Activated CD4-positive, CD25-positive, alpha-beta regulatory T cell (primary cell): ENCODE measurements around the gene EIF2D.

ENCODE experiments used
- DNase-seq, 4 experiments: peaks; one replicate each; lab custom pipeline; 2025; lab: John Stamatoyannopoulos, UW

The EIF2D gene

DNA sequence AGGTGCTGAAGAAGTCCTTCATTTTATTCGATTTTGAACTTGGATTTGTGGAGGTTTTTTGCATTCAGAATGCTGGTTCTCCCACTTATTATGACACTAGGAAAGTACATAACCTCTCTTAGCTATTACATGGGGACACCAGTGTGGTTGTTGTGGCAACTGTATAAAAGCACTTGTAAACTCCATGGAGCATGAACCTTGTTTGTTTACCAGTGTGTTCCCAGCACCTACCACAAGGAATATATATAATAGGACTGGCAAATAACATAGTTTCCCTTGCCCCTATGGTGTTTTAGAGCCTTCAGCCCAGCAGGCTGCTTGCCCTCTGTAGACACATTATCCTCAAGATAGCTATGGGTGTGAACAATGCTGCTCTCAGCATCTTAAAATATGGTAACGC, 61.8 kb downstream of the EIF2D start:
- no peak for DNase-seq

DNA sequence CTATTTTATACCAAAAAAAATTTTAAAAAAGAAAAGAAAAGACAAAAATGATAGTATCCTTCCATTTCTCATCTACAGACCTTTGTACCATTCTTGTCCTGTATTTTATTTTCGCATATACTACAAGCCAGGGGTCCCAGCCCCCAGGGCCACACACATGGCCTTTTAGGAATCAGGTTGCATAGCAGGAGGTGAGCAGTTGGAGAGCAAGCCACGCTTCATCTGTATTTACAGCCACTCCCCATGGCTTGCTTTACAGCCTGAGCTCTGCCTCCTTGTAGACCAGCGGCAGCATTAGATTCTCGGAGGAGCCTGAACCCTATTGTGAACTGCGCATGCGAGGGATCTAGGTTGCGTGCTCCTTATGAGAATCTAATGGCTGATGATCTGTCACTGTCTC, 65.2 kb downstream of the EIF2D start:
- no peak for DNase-seq

DNA sequence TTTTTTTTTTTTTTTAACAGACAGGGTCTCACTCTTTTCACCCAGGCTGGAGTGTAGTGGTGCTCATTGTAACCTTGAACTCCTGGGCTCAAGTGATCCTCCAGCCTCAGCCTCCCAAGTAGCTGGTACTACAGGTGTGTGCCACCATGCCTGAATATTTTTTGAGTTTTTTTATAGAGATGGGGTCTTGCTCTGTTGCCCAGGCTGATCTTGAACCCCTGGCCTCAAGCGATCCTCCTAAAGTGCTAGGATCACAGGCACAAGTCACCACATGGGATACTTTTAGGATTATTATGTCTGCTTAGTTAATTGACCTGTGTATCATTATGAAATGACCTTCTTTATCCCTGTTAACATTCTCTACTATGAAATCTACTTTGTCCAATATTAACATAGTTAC, 66.9 kb downstream of the EIF2D start:
- no peak for DNase-seq

DNA sequence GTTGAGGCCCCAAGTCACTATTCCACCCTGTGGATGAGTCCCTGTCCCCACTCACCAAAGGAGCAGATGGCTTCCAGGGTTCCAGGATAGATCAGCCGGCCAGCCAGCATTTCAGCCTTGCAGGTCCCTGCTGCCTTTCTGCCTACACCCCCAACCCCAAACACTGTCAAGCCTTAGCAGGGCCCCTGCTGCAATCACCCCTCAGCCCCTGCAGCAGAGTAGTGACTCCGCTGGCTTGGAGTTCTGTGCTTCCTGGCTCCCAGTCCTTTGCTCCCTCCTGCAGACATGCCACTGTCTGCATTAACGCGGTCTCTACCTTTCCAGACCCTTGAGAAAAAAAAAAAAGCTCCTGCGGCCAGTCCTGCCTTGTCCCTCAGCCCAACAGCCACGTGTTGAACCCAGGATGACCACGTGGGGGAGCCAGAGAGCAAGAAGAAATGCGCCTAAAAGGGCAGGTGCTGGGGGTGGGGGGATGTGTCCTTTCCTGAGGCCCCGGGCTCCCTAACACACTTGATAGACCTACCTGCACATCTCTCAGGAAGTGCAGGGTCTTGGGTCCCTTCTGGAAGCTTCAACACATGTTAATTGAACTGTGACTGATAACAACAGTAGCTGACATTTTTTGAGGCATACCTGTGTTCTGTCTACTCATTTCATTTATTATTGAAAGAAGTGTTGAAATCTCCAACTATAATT, 67.6 kb downstream of the EIF2D start:
- peak; percentile 58 to 91 (median 72) for DNase-seq
